Ovary (tissue), 9 donors: ENCODE data around the gene TAOK2. TPM values are rescaled to one million over a fixed set of nuclear protein-coding genes. Genes with fewer than 3 reads are reported as not detected.

ENCODE experiments used
- DNase-seq, 5 donors: peaks; one replicate each; pipeline ENCODE4 v3.0.0-alpha.2; 2019 to 2020
- H3K27ac ChIP-seq, 2 donors: fragments of 200-600 bp; one replicate each; pipeline versions ENCODE4 v1.5.1 to v1.8.0; 2019 to 2022
- H3K27me3 ChIP-seq: fragments of 200-600 bp; one replicate; pipeline ENCODE4 v1.8.0; 2022
- H3K36me3 ChIP-seq: fragments of 200-600 bp; sonication (generic); one replicate; pipeline ENCODE4 v1.5.1; 2019
- H3K4me1 ChIP-seq: one replicate; pipeline ENCODE4 v1.8.1; 2013; ENCODE audit warnings: mild to moderate bottlenecking, moderate library complexity; ENCODE audit not compliant: insufficient read depth
- H3K4me3 ChIP-seq: fragments of 200-600 bp; sonication (generic); one replicate; pipeline ENCODE4 v1.5.1; 2017
- H3K9me3 ChIP-seq, 2 donors: fragments of 200-600 bp in 1 of 2; sonication (generic) in 1 of 2; one replicate each; pipeline versions ENCODE4 v1.5.1 to v1.8.1; 2013 to 2019; ENCODE audit warnings: mild to moderate bottlenecking in 1 of 2, moderate library complexity in 1 of 2
- EP300 ChIP-seq: sonication (generic); formaldehyde crosslinking; IDR thresholded peaks from one replicate; pipeline ENCODE4 v1.6.1; 2017; ENCODE audit warnings: antibody characterized with exemption
- POLR2A ChIP-seq: fragments of 450-650 bp; IDR thresholded peaks from one replicate; pipeline ENCODE4 v1.6.1; 2017; ENCODE audit warnings: antibody characterized with exemption, mild to moderate bottlenecking, moderate library complexity
- WGBS, 3 donors: extraction: QIAGEN DNeasy Blood & Tissue Kit in 1 of 3; methylation state at CpG; one replicate each; pipeline versions ENCODE4 v1.1.5 to v1.1.7; 2013 to 2017; 5-methylcytosine and 5-hydroxymethylcytosine counted together
- intact Hi-C, 4 donors: fragments of 100-400 bp; cut with DNase I; formaldehyde crosslinking; loops; one replicate each; pipeline versions ENCODE4 v1.11.0 to v1.15.1; 2022 to 2023
- polyA plus RNA-seq, 2 donors: library from polyadenylated mRNA; stranded (reverse); fragments of 200-250 nt in 1 of 2; fragments of 350-450 nt in 1 of 2; fragmentation: Illumina TruSeq in 1 of 2; extraction: RNeasy Lipid Tissue Mini Kit (QIAGEN cat#74804) in 1 of 2; gene quantifications; one replicate each; pipeline ENCODE4 v1.2.3, GENCODE V29; 2013 to 2014
- total RNA-seq, 7 donors: library from RNA; depleted of rRNA in 2 of 7; stranded (reverse); fragments of >200 nt in 2 of 7; fragmentation: NEBNext Ultra II Directional in 3 of 7; extraction: Animal tissue kit (Norgen Biotek cat#: 25700) in 3 of 7; gene quantifications; one replicate each; pipeline versions ENCODE4 v1.1.0 to v1.2.4, GENCODE V29; 2016 to 2023
- TF ChIP-seq, protein P1 (sequence below), 3 donors: fragments of 450-650 bp in 2 of 3; fragments of 200-600 bp in 1 of 3; IDR thresholded peaks; one replicate each; pipeline versions ENCODE4 v1.5.1 to v1.8.0; 2016 to 2022; ENCODE audit warnings: antibody characterized with exemption in 3 of 3, mild to moderate bottlenecking in 1 of 3
- donor health status: DM: no; HTN: no; CAD: no; lungs with moderate emphysema.
- donor health status: DM: no; HTN: no; CAD: no.
- donor health status: Bipolar disorder and iron deficiency.
- donor health status: DM: yes; HTN: yes; CAD: no.
- donor health status: DM: no; HTN: no; CAD: no.
- donor health status: DM: yes; HTN: yes; CAD: no.

TAOK2 gene
- total and polyA plus RNA-seq, 9 donors = 19.4 to 54.0 (median 39.1) TPM

GRCh38 chr16:30000735-30001631 lies 27.3 kb downstream of the TAOK2 start:
- intact Hi-C loops = loop anchor here in 2 of 4 donors (5.0 to 10.0 kb wide), 4 partner anchors 74 to 196 kb away; partner anchors contain the start of genes KCTD13 (in 2 of the 2), CDIPT (in 1 of the 2) and MAZ (in 1 of the 2)
- H3K36me3 ChIP-seq = no peaks in the 10 kb centered on the region
- TF ChIP-seq, protein P1, sequence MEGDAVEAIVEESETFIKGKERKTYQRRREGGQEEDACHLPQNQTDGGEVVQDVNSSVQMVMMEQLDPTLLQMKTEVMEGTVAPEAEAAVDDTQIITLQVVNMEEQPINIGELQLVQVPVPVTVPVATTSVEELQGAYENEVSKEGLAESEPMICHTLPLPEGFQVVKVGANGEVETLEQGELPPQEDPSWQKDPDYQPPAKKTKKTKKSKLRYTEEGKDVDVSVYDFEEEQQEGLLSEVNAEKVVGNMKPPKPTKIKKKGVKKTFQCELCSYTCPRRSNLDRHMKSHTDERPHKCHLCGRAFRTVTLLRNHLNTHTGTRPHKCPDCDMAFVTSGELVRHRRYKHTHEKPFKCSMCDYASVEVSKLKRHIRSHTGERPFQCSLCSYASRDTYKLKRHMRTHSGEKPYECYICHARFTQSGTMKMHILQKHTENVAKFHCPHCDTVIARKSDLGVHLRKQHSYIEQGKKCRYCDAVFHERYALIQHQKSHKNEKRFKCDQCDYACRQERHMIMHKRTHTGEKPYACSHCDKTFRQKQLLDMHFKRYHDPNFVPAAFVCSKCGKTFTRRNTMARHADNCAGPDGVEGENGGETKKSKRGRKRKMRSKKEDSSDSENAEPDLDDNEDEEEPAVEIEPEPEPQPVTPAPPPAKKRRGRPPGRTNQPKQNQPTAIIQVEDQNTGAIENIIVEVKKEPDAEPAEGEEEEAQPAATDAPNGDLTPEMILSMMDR (IDR thresholded peaks at IDR 0.05) = no peak
- no peak for TF ChIP-seq POLR2A
- no peak for TF ChIP-seq EP300
- no peaks in the 10 kb centered on the region for H3K27me3 ChIP-seq
- H3K9me3 ChIP-seq = no peaks in the 10 kb centered on the region
- H3K4me3 ChIP-seq = no peak overlapping the region
- WGBS, 3 donors = 77 to 80% (median 77%) methylated on average over 33 of the region's 33 CpGs
- H3K4me1 ChIP-seq = peaks cover 5% of the 10 kb centered on the region
- H3K27ac ChIP-seq = no peak overlapping the region
- DNase-seq = no peak

GRCh38 chr16:30002614-30003346 lies 29.1 kb downstream of the TAOK2 start:
- Histone ChIP-seq H3K36me3 (no peaks in the 10 kb centered on the region), H3K9me3 (no peaks in the 10 kb centered on the region), H3K27me3 (no peaks in the 10 kb centered on the region), H3K4me1 (peaks cover 2% of the 10 kb centered on the region), H3K4me3 (no peak overlapping the region), H3K27ac (no peak overlapping the region)
- DNase-seq = no peak
- intact Hi-C loops = loop anchor here in 2 of 4 donors (5.0 to 10.0 kb wide), 4 partner anchors 75 to 198 kb away; partner anchors contain the start of genes KCTD13 (in 2 of the 2), CDIPT (in 1 of the 2) and MAZ (in 1 of the 2)
- TF ChIP-seq EP300 (no peak), POLR2A (no peak)
- TF ChIP-seq, protein P1 (IDR thresholded peaks at IDR 0.05) = no peak
- 74 to 75% (median 74%) methylated on average over 19 of the region's 19 CpGs for WGBS, 3 donors

DNA sequence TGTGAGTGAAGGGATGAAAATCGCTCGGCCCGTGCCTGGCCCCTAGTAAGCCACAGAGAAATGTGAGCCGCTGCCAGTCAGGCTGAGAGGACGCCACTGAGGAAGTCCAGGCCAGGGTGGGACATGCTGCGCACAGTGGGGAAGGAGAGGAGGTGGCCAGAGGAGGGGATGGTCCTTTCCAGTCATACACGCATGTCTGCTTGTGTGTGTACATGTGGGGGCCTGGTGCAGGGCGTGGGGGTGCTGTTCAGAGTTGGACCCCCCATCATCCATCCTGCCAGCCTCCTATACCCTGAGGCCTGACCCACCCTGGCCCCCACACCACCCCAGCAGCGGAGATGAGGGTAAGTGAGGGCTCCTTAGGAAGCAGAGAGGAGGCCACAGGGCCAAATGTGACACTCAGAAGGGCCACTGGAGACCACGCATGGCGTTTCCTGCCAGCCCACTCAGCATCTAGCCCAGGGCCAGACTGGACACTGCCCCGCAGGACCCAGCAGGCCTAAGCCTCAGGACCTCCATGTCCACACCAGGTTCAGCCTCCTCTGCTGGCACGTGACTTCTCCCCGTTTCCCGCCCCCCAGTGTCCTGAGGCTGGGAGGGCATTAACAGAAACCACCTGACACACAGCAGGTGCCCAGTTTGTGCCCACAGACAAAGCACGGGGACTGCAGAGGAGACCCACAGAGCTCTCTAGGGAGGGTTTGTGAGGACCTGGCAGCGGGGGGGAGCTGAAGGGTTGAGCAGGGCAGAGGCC lies 30.2 kb downstream of the TAOK2 start:
- TF ChIP-seq, protein P1 (IDR thresholded peaks at IDR 0.05) = no peak
- no peak for TF ChIP-seq EP300
- TF ChIP-seq POLR2A = no peak
- Histone ChIP-seq H3K36me3 (no peaks in the 10 kb centered on the region), H3K27me3 (no peaks in the 10 kb centered on the region), H3K4me3 (no peak overlapping the region), H3K4me1 (peaks cover 2% of the 10 kb centered on the region), H3K9me3 (no peaks in the 10 kb centered on the region), H3K27ac (no peak overlapping the region)
- WGBS, 3 donors = 79 to 82% (median 82%) methylated on average over 17 of the region's 17 CpGs
- DNase-seq = no peak
- intact Hi-C loops = loop anchor here in 2 of 4 donors (5.0 to 10.0 kb wide), 4 partner anchors 77 to 199 kb away; partner anchors contain the start of genes KCTD13 (in 2 of the 2), CDIPT (in 1 of the 2) and MAZ (in 1 of the 2)

- Histone ChIP-seq H3K9me3 (no peaks in the 10 kb centered on the region), H3K27ac (no peak overlapping the region), H3K27me3 (no peaks in the 10 kb centered on the region), H3K4me3 (no peak overlapping the region), H3K4me1 (peaks cover 2% of the 10 kb centered on the region), H3K36me3 (no peaks in the 10 kb centered on the region)
- 66 to 75% (median 72%) methylated on average over 19 of the region's 19 CpGs for WGBS, 3 donors
- intact Hi-C loops = loop anchor here in 2 of 4 donors (5.0 to 10.0 kb wide), 4 partner anchors 77 to 200 kb away; partner anchors contain the start of genes KCTD13 (in 2 of the 2), CDIPT (in 1 of the 2) and MAZ (in 1 of the 2)
- no peak for DNase-seq
- TF ChIP-seq, protein P1 (IDR thresholded peaks at IDR 0.05) = no peak
- no peak for TF ChIP-seq EP300
- no peak for TF ChIP-seq POLR2A
Observed at GRCh38 chr16:30004424-30004776, 30.7 kb downstream of the TAOK2 start.
